Natural killer cell (primary cell): Measurements from ENCODE around the gene MT1A. TPM values are rescaled to one million over a fixed set of nuclear protein-coding genes. Genes with fewer than 3 reads are reported as not detected.

Experiments used
- ATAC-seq, 3 donors: fragments of 150-1000 bp in 2 of 3; fragments of 200-7000 bp in 1 of 3; cut with Tn5 transposase; 1 replicate in 1 of 3; 2 replicates in 2 of 3; pipeline ENCODE4 v1.10.0; 2021; ENCODE audit warnings: mild to moderate bottlenecking in 2 of 3, moderate library complexity in 2 of 3
- DNase-seq, 2 donors: peaks; one replicate each; pipeline versions ENCODE4 v3.0.0 to v3.0.0-alpha.2; 2013 to 2021; ENCODE audit warnings: mixed read lengths in 1 of 2
- H3K27ac ChIP-seq: one replicate; pipeline ENCODE4 v1.5.1; 2013; ENCODE audit warnings: mild to moderate bottlenecking, low read length
- H3K27me3 ChIP-seq: one replicate; pipeline ENCODE4 v1.6.1; 2013; ENCODE audit warnings: low read length; ENCODE audit not compliant: control insufficient read depth, insufficient read depth
- H3K36me3 ChIP-seq: one replicate; pipeline ENCODE4 v1.6.1; 2013; ENCODE audit warnings: low read length; ENCODE audit not compliant: control insufficient read depth, insufficient read depth
- H3K4me1 ChIP-seq: one replicate; pipeline ENCODE4 v1.6.1; 2013; ENCODE audit warnings: low read length; ENCODE audit not compliant: control insufficient read depth, insufficient read depth
- H3K4me3 ChIP-seq: one replicate; pipeline ENCODE4 v1.5.1; 2013; ENCODE audit warnings: low read length
- H3K9me3 ChIP-seq: one replicate; pipeline ENCODE4 v1.6.1; 2013; ENCODE audit warnings: low read length; ENCODE audit not compliant: control insufficient read depth, insufficient read depth
- H3K27ac Mint-ChIP-seq, 2 donors: one replicate each; pipeline ENCODE4 v1.8.0; 2022; ENCODE audit warnings: mild to moderate bottlenecking in 2 of 2, mixed read lengths in 2 of 2, moderate library complexity in 1 of 2
- H3K27me3 Mint-ChIP-seq, 2 donors: one replicate each; pipeline ENCODE4 v1.8.0; 2022; ENCODE audit warnings: low read depth in 2 of 2, mixed read lengths in 2 of 2
- H3K36me3 Mint-ChIP-seq: one replicate; pipeline ENCODE4 v1.8.0; 2022; ENCODE audit warnings: mixed read lengths
- H3K4me1 Mint-ChIP-seq, 2 donors: one replicate each; pipeline ENCODE4 v1.8.0; 2022; ENCODE audit warnings: mixed read lengths in 2 of 2
- H3K4me3 Mint-ChIP-seq: one replicate; pipeline ENCODE4 v1.8.0; 2022; ENCODE audit warnings: mild to moderate bottlenecking, moderate library complexity, mixed read lengths
- H3K9me3 Mint-ChIP-seq, 2 donors: one replicate each; pipeline ENCODE4 v1.8.0; 2022; ENCODE audit warnings: mixed read lengths in 2 of 2
- CTCF ChIP-seq: fragments of 200-600 bp; IDR thresholded peaks from one replicate; pipeline ENCODE4 v1.8.0; 2022; ENCODE audit warnings: antibody characterized with exemption
- WGBS: methylation state at CpG from one replicate; pipeline ENCODE4 v1.1.7; 2013; ENCODE audit warnings: missing lambda C conversion rate; ENCODE audit not compliant: insufficient coverage; 5-methylcytosine and 5-hydroxymethylcytosine counted together
- intact Hi-C: fragments of 100-400 bp; cut with micrococcal nuclease; formaldehyde crosslinking; loops from one replicate; pipeline ENCODE4 v1.14.2; 2022
- total RNA-seq, 4 donors: library from RNA; stranded (reverse); fragments of 120-200 nt in 1 of 4; gene quantifications; one replicate each; pipeline versions ENCODE4 v1.2.3 to v1.2.4, GENCODE V29; 2013 to 2022

Gene MT1A
- total RNA-seq, 3 donors from 2014 or later (not counting 1 experiment from before 2014, with no cell fraction given) = not detected

GRCh38 chr16:56607109-56607618 is 31.3 kb upstream of the MT1A start:
- DNase-seq (peak; percentile 24 to 49), ATAC-seq (peak in 1 of 3 donors; percentile 5)
- peaks cover 0 to 2% of the 10 kb centered on the region in 2 donors for H3K27me3 Mint-ChIP-seq
- H3K36me3 Mint-ChIP-seq = no peaks in the 10 kb centered on the region
- H3K4me1 Mint-ChIP-seq = peaks cover 50 to 51% of the 10 kb centered on the region in 2 donors
- WGBS = 66% methylated on average over 13 of the region's 14 CpGs
- peak overlapping the region; percentile 59 for H3K4me3 Mint-ChIP-seq
- intact Hi-C loops = no loop called here
- no peaks in the 10 kb centered on the region for H3K9me3 Mint-ChIP-seq
- Histone ChIP-seq H3K9me3 (no peaks in the 10 kb centered on the region), H3K4me1 (peaks cover 47% of the 10 kb centered on the region), H3K27ac (peak overlapping the region; percentile 65), H3K36me3 (no peaks in the 10 kb centered on the region), H3K4me3 (no peak overlapping the region), H3K27me3 (no peaks in the 10 kb centered on the region)
- no peak for TF ChIP-seq CTCF
- peak overlapping the region; percentile 89 to 96 for H3K27ac Mint-ChIP-seq

- H3K4me3 ChIP-seq = peak overlapping the region; percentile 38
- H3K27ac ChIP-seq = peak overlapping the region; percentile 65
- Mint-ChIP-seq H3K4me3 (peak overlapping the region; percentile 95), H3K36me3 (no peaks in the 10 kb centered on the region), H3K27ac (peak overlapping the region; percentile 89 to 96), H3K9me3 (no peaks in the 10 kb centered on the region), H3K27me3 (no peaks in the 10 kb centered on the region), H3K4me1 (peaks cover 50 to 51% of the 10 kb centered on the region in 2 donors)
- H3K4me1 ChIP-seq = peaks cover 47% of the 10 kb centered on the region
- H3K9me3 ChIP-seq = no peaks in the 10 kb centered on the region
- TF ChIP-seq CTCF = no peak
- ATAC-seq (no peak), DNase-seq (no peak)
- WGBS = 79% methylated on average over 2 of the region's 2 CpGs
- intact Hi-C loops = loop anchor here (1.0 kb wide), 1 partner anchor 75 kb away; the partner anchor contains the start of gene MT1X
- no peaks in the 10 kb centered on the region for H3K27me3 ChIP-seq
- no peaks in the 10 kb centered on the region for H3K36me3 ChIP-seq
Measured at GRCh38 chr16:56607675-56608042, 30.8 kb upstream of the MT1A start.

GRCh38 chr16:56608043-56608875 is 30.2 kb upstream of the MT1A start, which contains the start of gene MT2A:
MT2A (plus strand) TSS chr16:56608584; CDS start chr16:56608656, 72 bp downstream.
- Mint-ChIP-seq H3K9me3 (no peaks in the 10 kb centered on the region), H3K4me3 (peak within 1 kb of the TSS; percentile 95), H3K27ac (peak within 1 kb of the TSS; percentile 89 to 96), H3K27me3 (no peaks in the 10 kb centered on the region), H3K36me3 (no peaks in the 10 kb centered on the region), H3K4me1 (peaks cover 50 to 51% of the 10 kb centered on the region in 2 donors)
- Histone ChIP-seq H3K36me3 (no peaks in the 10 kb centered on the region), H3K4me3 (peak within 1 kb of the TSS; percentile 59), H3K9me3 (no peaks in the 10 kb centered on the region), H3K27ac (peak within 1 kb of the TSS; percentile 87), H3K4me1 (peaks cover 47% of the 10 kb centered on the region), H3K27me3 (no peaks in the 10 kb centered on the region)
- ATAC-seq (peak; percentile 87 to 92 (median 90)), DNase-seq (peak; percentile 82 to 94)
- no peak for TF ChIP-seq CTCF
- WGBS = 8% methylated on average over 62 of the region's 62 CpGs
- intact Hi-C loops = loop anchor here (1.0 kb wide), 1 partner anchor 74 kb away; the partner anchor contains the start of gene MT1X
